ENCODE measurements around the gene UPF1.

DNA sequence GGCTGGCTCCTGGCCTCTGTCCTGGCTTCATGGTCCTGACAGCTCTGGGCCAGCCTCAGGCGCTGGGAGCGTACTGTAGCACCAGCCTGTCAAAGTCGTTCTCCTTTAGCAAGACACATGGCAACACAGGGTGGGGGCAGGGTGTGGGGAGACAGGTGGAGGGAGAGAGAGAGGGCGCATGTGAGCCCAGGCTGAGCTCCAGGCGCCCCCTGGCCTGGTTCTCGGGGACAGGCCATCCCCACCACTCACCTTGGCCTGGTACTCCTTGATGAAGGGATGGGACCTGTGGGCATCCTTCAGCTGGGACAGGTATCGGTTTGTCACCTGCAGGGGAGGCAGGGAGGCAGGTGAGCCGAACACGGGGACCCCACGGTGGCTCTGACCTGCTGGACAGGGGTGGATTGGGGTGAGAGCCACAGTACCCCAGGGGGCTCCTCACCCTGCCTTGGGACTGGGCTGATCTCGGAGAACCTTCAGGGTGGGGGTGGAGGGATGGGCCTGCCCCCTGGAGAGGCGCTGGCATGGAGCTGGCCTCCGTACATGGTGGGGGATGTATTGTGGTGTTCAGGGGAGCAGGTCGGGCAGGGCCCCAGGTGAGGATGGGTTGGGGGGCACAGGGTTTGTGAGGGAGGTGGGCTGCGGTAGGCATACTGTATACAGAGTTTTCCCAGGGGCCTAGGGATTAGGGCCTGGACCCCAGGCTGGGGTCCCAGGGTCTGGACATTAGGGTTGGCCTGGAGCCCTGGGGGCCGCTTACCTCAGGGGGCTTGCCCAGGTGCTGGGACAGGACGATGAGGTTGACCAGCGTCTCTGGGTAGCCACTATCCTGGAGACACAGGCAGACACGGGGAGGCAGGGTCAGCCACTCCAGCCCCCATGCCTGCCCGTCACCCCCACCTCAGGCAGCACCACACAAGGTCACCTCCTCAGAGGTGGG, 68.1 kb downstream of the UPF1 start:
- no peak for TF ChIP-seq POLR2A (IDR thresholded peaks at IDR 0.05)
- TF ChIP-seq, protein P1, sequence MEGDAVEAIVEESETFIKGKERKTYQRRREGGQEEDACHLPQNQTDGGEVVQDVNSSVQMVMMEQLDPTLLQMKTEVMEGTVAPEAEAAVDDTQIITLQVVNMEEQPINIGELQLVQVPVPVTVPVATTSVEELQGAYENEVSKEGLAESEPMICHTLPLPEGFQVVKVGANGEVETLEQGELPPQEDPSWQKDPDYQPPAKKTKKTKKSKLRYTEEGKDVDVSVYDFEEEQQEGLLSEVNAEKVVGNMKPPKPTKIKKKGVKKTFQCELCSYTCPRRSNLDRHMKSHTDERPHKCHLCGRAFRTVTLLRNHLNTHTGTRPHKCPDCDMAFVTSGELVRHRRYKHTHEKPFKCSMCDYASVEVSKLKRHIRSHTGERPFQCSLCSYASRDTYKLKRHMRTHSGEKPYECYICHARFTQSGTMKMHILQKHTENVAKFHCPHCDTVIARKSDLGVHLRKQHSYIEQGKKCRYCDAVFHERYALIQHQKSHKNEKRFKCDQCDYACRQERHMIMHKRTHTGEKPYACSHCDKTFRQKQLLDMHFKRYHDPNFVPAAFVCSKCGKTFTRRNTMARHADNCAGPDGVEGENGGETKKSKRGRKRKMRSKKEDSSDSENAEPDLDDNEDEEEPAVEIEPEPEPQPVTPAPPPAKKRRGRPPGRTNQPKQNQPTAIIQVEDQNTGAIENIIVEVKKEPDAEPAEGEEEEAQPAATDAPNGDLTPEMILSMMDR (IDR thresholded peaks at IDR 0.05), result no peak

Data from upper lobe of left lung (tissue), 4 donors.